K562 (cell line): ENCODE measurements around the gene ASS1. TPM values are rescaled to one million over a fixed set of nuclear protein-coding genes. Genes with fewer than 3 reads are reported as not detected.

Source experiments
- ATAC-seq: fragments of 200-7000 bp; cut with Tn5 transposase; 3 replicates; pipeline ENCODE4 v1.9.1; 2020; ENCODE audit warnings: moderate library complexity
- BruUV-seq: library from RNA; stranded (reverse); fragments of 400-500 nt; replicated peaks from 2 replicates; lab custom pipeline; 2021; lab: Mats Ljungman, UMichigan
- CTCF ChIA-PET: fragments of 300-600 bp; formaldehyde crosslinking; extraction: SDS; loops from one replicate; lab custom pipeline; 2021; ENCODE audit warnings: low intra/inter-chr PET ratio; lab: Yijun Ruan, JAX
- POLR2A ChIA-PET: fragments of 300-600, 350-650 bp; sonication (Branson Sonifier 250); formaldehyde crosslinking; extraction: SDS; loops from one replicate; lab custom pipeline; 2021; ENCODE audit warnings: antibody characterized with exemption, inconsistent platforms; lab: Yijun Ruan, JAX
- DNase-seq, 4 experiments: peaks; one replicate each; pipeline versions ENCODE4 v3.0.0 to v3.0.0-alpha.2; 2011 to 2018; ENCODE audit warnings: low spot score in 3 of 4, mixed read lengths in 3 of 4; ENCODE audit errors: extremely low read depth in 1 of 4
- FAIRE-seq: peaks from 2 replicates; lab custom pipeline; 2011; peaks lifted over from hg19 to GRCh38; lab: Jason Lieb, UNC
- H2AFZ ChIP-seq: 2 replicates; pipeline ENCODE4 v1.6.0; 2011; ENCODE audit warnings: low read depth, low read length, control low read depth, inconsistent platforms
- H3K27ac ChIP-seq: fragments of 200-600 bp; 3 replicates; pipeline ENCODE4 v1.8.0; 2011; ENCODE audit warnings: low read depth, mild to moderate bottlenecking, control low read depth, inconsistent platforms, low read length, moderate library complexity, mixed read lengths; ENCODE audit errors: extremely low read depth
- H3K27me3 ChIP-seq, 2 experiments: fragments of 300-600 bp in 1 of 2; 2 replicates in 1 of 2; 3 replicates in 1 of 2; pipeline versions ENCODE4 v1.6.0 to v1.8.0; 2011; ENCODE audit warnings: inconsistent platforms in 2 of 2, low read length in 2 of 2, mild to moderate bottlenecking in 1 of 2, mixed read lengths in 1 of 2, moderate library complexity in 1 of 2; ENCODE audit not compliant: control insufficient read depth in 2 of 2, insufficient read depth in 2 of 2
- H3K36me3 ChIP-seq: fragments of 300-600 bp; 3 replicates; pipeline ENCODE4 v1.8.0; 2011; ENCODE audit warnings: mild to moderate bottlenecking, low read length, inconsistent platforms; ENCODE audit not compliant: control insufficient read depth, insufficient read depth
- H3K4me1 ChIP-seq, 2 experiments: fragments of 200-600 bp in 1 of 2; replicated peaks in 1 of 2; 2 replicates in 1 of 2; 3 replicates in 1 of 2; pipeline versions ENCODE4 v1.5.1 to v1.8.0; 2011; ENCODE audit warnings: inconsistent platforms in 2 of 2, low read length in 2 of 2, mild to moderate bottlenecking in 1 of 2, mixed read lengths in 1 of 2, moderate library complexity in 1 of 2; ENCODE audit not compliant: control insufficient read depth in 2 of 2, insufficient read depth in 2 of 2
- H3K4me2 ChIP-seq: 2 replicates; pipeline ENCODE4 v1.6.1; 2011; ENCODE audit warnings: low read length, control low read depth, inconsistent platforms, mixed read lengths; ENCODE audit not compliant: insufficient read depth
- H3K4me3 ChIP-seq: fragments of 200-600 bp; sonication (generic), shearing (Covaris generic); 2 replicates; pipeline ENCODE4 v1.5.1; 2016; ENCODE audit warnings: control low read depth, inconsistent platforms
- H3K79me2 ChIP-seq: fragments of 200-600 bp; 3 replicates; pipeline ENCODE4 v1.8.0; 2011; ENCODE audit warnings: low read length, inconsistent platforms; ENCODE audit not compliant: control insufficient read depth, insufficient read depth
- H3K9ac ChIP-seq, 2 experiments: 2 replicates each; pipeline versions ENCODE4 v1.6.0 to v1.6.1; 2011; ENCODE audit warnings: low read depth in 2 of 2, low read length in 2 of 2, control low read depth in 1 of 2, inconsistent platforms in 1 of 2, mild to moderate bottlenecking in 1 of 2, mixed read lengths in 1 of 2; ENCODE audit not compliant: insufficient read depth in 1 of 2
- H3K9me1 ChIP-seq: one replicate; pipeline ENCODE4 v1.6.0; 2011; ENCODE audit warnings: inconsistent platforms, mild to moderate bottlenecking, low read length, moderate library complexity; ENCODE audit not compliant: control insufficient read depth, insufficient read depth
- H3K9me3 ChIP-seq: replicated peaks from 2 replicates; pipeline ENCODE4 v1.5.1; 2011; ENCODE audit warnings: low read depth, low read length, inconsistent platforms; ENCODE audit not compliant: control insufficient read depth, insufficient read depth
- H4K20me1 ChIP-seq: replicated peaks from 2 replicates; pipeline ENCODE4 v1.6.1; 2011; ENCODE audit warnings: low read length, inconsistent platforms, mixed read lengths; ENCODE audit not compliant: control insufficient read depth, insufficient read depth
- DACH1 ChIP-seq: fragments of 450-650 bp; IDR thresholded peaks from 2 replicates; pipeline ENCODE4 v1.6.1; 2018; ENCODE audit not compliant: partially characterized antibody
- RAD21 ChIP-seq, 2 experiments: fragments of 250-450 bp in 1 of 2; fragments of 450-650 bp in 1 of 2; sonication (Bioruptor Pico) in 1 of 2; formaldehyde crosslinking in 1 of 2; IDR thresholded peaks in 1 of 2; conservative IDR thresholded peaks in 1 of 2; 2 replicates each; pipeline versions ENCODE4 v1.4.0 to v1.8.0; 2020 to 2022; ENCODE audit warnings: mild to moderate bottlenecking in 2 of 2, moderate library complexity in 1 of 2
- WGBS: fragments of 100-300 bp; shearing (Covaris generic); methylation state at CpG from one replicate; pipeline ENCODE4 v1.1.6; 2016; ENCODE audit warnings: low coverage, mixed read lengths; ENCODE audit not compliant: insufficient coverage; ENCODE audit errors: missing lambda C conversion rate; 5-methylcytosine and 5-hydroxymethylcytosine counted together
- in situ Hi-C: fragments of 300-500 bp; cut with MboI; formaldehyde crosslinking; loops from 4 replicates; pipeline ENCODE4 v1.15.0; 2018; ENCODE audit warnings: inconsistent platforms, mixed read lengths
- intact Hi-C: fragments of 100-400 bp; cut with micrococcal nuclease; formaldehyde crosslinking; loops from 2 replicates; pipeline ENCODE4 v1.14.2; 2022
- polyA plus RNA-seq, 8 experiments: library from polyadenylated mRNA; depleted of rRNA in 4 of 8; stranded (reverse) in 5 of 8; unstranded in 3 of 8; fragments of >200 nt; fragmentation: Nextera tagmentation in 2 of 8; fragmentation: Illumina TruSeq in 1 of 8; extraction: Ambion mirVana in 2 of 8; extraction: Trizol in 1 of 8; gene quantifications; 2 replicates each; pipeline versions ENCODE4 v1.2.1 to v1.2.3, GENCODE V29; 2011 to 2014; ENCODE audit warnings: inconsistent platforms in 1 of 8, missing spikeins in 1 of 8
- total RNA-seq, 7 experiments: library from RNA; depleted of rRNA in 6 of 7; stranded (reverse); fragments of >200 nt in 6 of 7; fragmentation: Illumina TruSeq in 2 of 7; extraction: Trizol in 2 of 7; gene quantifications; 2 replicates each; pipeline versions ENCODE4 v1.2.1 to v1.2.3, GENCODE V29; 2011 to 2021; ENCODE audit warnings: low replicate concordance in 1 of 7
- TF ChIP-seq, protein P1 (sequence below), 3 experiments: IDR thresholded peaks in 2 of 3; conservative IDR thresholded peaks in 1 of 3; 2 replicates each; pipeline ENCODE4 v1.5.1; 2011 to 2012; ENCODE audit warnings: low read length in 3 of 3, mild to moderate bottlenecking in 3 of 3, control low read depth in 2 of 3, improper control_type of control experiment in 1 of 3, inconsistent platforms in 1 of 3, low read depth in 1 of 3, mixed read lengths in 1 of 3, moderate library complexity in 1 of 3; ENCODE audit not compliant: insufficient read depth in 2 of 3
- TF ChIP-seq, protein P2 (sequence below), 2 experiments: fragments of 450-650 bp; formaldehyde crosslinking in 1 of 2; IDR thresholded peaks; 2 replicates each; pipeline versions ENCODE4 v1.4.0 to v1.6.1; 2014 to 2020; ENCODE audit warnings: mild to moderate bottlenecking in 2 of 2, borderline replicate concordance in 1 of 2, low read depth in 1 of 2

Gene ASS1
- total and polyA plus RNA-seq, 9 of the 15 experiments (the other 6 are each of a cell fraction or from before 2014, with no cell fraction given): 1.5 to 5.7 (median 3.7) TPM

DNA sequence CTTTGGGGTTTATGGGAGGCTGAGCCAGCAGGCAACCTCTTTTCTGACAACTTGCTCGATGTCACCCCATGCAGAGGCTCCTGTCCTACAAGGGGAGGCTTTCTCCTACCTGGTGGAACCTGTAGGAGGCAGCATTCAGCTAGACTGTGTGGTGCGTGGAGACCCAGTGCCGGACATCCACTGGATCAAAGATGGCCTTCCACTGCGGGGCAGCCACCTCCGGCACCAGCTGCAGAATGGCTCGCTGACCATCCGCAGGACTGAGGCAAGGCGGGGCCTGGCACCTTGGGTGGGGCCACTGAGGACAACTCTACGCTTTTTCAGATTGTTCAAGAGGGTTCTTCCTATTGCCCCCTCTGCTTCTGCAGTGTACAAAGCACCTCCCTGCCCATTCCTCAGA lies 36.1 kb upstream of the ASS1 start:
- ChIA-PET CTCF (no interaction called here), POLR2A (interaction anchor here (0.6 kb wide), 1 partner anchor 19 kb away, joined by 3 read pairs; no protein-coding TSS in a partner anchor)
- Histone ChIP-seq H3K27me3 (peaks cover 21 to 79% of the 10 kb centered on the region in 2 experiments), H3K9ac (no peak overlapping the region), H3K27ac (no peak overlapping the region), H3K36me3 (no peaks in the 10 kb centered on the region), H3K4me2 (no peak overlapping the region), H2AFZ (no peak overlapping the region), H3K9me1 (no peaks in the 10 kb centered on the region), H3K4me3 (no peak overlapping the region), H3K4me1 (no peaks in the 10 kb centered on the region), H3K9me3 (no peaks in the 10 kb centered on the region), H3K79me2 (no peaks in the 10 kb centered on the region), H4K20me1 (peaks cover 3% of the 10 kb centered on the region; the same call in 1 of the 2 replicates)
- FAIRE-seq (no peak), ATAC-seq (peak; percentile 60; the same call in 2 of the 3 replicates), DNase-seq (no peak)
- in situ Hi-C loops (no loop called here), intact Hi-C loops (no loop called here)
- TF ChIP-seq, protein P1, sequence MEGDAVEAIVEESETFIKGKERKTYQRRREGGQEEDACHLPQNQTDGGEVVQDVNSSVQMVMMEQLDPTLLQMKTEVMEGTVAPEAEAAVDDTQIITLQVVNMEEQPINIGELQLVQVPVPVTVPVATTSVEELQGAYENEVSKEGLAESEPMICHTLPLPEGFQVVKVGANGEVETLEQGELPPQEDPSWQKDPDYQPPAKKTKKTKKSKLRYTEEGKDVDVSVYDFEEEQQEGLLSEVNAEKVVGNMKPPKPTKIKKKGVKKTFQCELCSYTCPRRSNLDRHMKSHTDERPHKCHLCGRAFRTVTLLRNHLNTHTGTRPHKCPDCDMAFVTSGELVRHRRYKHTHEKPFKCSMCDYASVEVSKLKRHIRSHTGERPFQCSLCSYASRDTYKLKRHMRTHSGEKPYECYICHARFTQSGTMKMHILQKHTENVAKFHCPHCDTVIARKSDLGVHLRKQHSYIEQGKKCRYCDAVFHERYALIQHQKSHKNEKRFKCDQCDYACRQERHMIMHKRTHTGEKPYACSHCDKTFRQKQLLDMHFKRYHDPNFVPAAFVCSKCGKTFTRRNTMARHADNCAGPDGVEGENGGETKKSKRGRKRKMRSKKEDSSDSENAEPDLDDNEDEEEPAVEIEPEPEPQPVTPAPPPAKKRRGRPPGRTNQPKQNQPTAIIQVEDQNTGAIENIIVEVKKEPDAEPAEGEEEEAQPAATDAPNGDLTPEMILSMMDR (IDR thresholded peaks at IDR 0.05 in 2 of 3, conservative IDR thresholded peaks at IDR 0.05 in 1 of 3; ENCODE audit: insufficient read depth in 2 of 3, low read depth in 1 of 3, low read length in 3 of 3): peak; percentile 22 to 24 (median 23); a peak in 3 of 6 replicates
- TF ChIP-seq, protein P2, sequence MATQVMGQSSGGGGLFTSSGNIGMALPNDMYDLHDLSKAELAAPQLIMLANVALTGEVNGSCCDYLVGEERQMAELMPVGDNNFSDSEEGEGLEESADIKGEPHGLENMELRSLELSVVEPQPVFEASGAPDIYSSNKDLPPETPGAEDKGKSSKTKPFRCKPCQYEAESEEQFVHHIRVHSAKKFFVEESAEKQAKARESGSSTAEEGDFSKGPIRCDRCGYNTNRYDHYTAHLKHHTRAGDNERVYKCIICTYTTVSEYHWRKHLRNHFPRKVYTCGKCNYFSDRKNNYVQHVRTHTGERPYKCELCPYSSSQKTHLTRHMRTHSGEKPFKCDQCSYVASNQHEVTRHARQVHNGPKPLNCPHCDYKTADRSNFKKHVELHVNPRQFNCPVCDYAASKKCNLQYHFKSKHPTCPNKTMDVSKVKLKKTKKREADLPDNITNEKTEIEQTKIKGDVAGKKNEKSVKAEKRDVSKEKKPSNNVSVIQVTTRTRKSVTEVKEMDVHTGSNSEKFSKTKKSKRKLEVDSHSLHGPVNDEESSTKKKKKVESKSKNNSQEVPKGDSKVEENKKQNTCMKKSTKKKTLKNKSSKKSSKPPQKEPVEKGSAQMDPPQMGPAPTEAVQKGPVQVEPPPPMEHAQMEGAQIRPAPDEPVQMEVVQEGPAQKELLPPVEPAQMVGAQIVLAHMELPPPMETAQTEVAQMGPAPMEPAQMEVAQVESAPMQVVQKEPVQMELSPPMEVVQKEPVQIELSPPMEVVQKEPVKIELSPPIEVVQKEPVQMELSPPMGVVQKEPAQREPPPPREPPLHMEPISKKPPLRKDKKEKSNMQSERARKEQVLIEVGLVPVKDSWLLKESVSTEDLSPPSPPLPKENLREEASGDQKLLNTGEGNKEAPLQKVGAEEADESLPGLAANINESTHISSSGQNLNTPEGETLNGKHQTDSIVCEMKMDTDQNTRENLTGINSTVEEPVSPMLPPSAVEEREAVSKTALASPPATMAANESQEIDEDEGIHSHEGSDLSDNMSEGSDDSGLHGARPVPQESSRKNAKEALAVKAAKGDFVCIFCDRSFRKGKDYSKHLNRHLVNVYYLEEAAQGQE (IDR thresholded peaks at IDR 0.05; ENCODE audit: borderline replicate concordance): peak; percentile 2; the same call in 1 of the 2 replicates
- TF ChIP-seq, protein P2 (CRISPR knock-in tag; IDR thresholded peaks at IDR 0.05; ENCODE audit: low read depth): no peak
- TF ChIP-seq RAD21 (CRISPR knock-in tag; conservative IDR thresholded peaks at IDR 0.05 in 1 of 2, IDR thresholded peaks at IDR 0.05 in 1 of 2): peak in 1 of 2 experiments; percentile 37; a peak in 2 of 4 replicates
- no peak for TF ChIP-seq DACH1
- no TSS peak for BruUV-seq
- 7% methylated on average over 6 of the region's 9 CpGs for WGBS
